H1 (cell line): Measurements from ENCODE around the gene PTH1R. TPM values are rescaled to one million over a fixed set of nuclear protein-coding genes. Genes with fewer than 3 reads are reported as not detected.

Source experiments
- CTCF ChIA-PET: fragments of 300-600 bp; sonication (Branson Sonifier 250); formaldehyde crosslinking; loops from one replicate; lab custom pipeline; 2021; ENCODE audit not compliant: partially characterized antibody; lab: Charles Lee
- POLR2A ChIA-PET: fragments of 300-600 bp; sonication (Branson Sonifier 250); formaldehyde crosslinking; loops from one replicate; lab custom pipeline; 2021; ENCODE audit warnings: inconsistent platforms; ENCODE audit not compliant: partially characterized antibody; lab: Charles Lee
- DNase-seq, 2 experiments: peaks; one replicate each; pipeline versions ENCODE4 v3.0.0 to v3.0.0-alpha.2; 2010 to 2022; ENCODE audit warnings: low spot score in 2 of 2, low read depth in 1 of 2, mixed read lengths in 1 of 2
- FAIRE-seq: peaks from 2 replicates; lab custom pipeline; 2011; peaks lifted over from hg19 to GRCh38; lab: Jason Lieb, UNC
- H2AFZ ChIP-seq: 2 replicates; pipeline ENCODE4 v1.8.1; 2012; ENCODE audit warnings: low read length, inconsistent platforms
- H2AK5ac ChIP-seq: 2 replicates; pipeline ENCODE4 v1.6.1; 2013; ENCODE audit warnings: low read depth, low read length
- H2BK120ac ChIP-seq: replicated peaks from 2 replicates; pipeline ENCODE3; 2013; ENCODE audit warnings: low read depth, low read length, inconsistent platforms
- H2BK12ac ChIP-seq: 2 replicates; pipeline ENCODE4 v1.6.1; 2013; ENCODE audit warnings: low read depth, low read length
- H2BK15ac ChIP-seq: 2 replicates; pipeline ENCODE4 v1.6.1; 2013; ENCODE audit warnings: low read length
- H2BK20ac ChIP-seq: 2 replicates; pipeline ENCODE4 v1.6.1; 2013; ENCODE audit warnings: low read length
- H2BK5ac ChIP-seq: 2 replicates; pipeline ENCODE4 v1.6.1; 2013; ENCODE audit warnings: low read depth, low read length
- H3K14ac ChIP-seq: 2 replicates; pipeline ENCODE4 v1.6.1; 2013; ENCODE audit warnings: inconsistent platforms; ENCODE audit not compliant: insufficient read length
- H3K18ac ChIP-seq: 2 replicates; pipeline ENCODE4 v1.6.1; 2013; ENCODE audit warnings: low read length; ENCODE audit errors: extremely low read depth
- H3K23ac ChIP-seq: 2 replicates; pipeline ENCODE4 v1.6.1; 2013; ENCODE audit warnings: inconsistent platforms; ENCODE audit not compliant: insufficient read length
- H3K23me2 ChIP-seq: 2 replicates; pipeline ENCODE4 v1.6.1; 2013; ENCODE audit warnings: low read depth, low read length
- H3K27ac ChIP-seq: 2 replicates; pipeline ENCODE4 v1.6.1; 2011; ENCODE audit warnings: low read depth, low read length, inconsistent platforms
- H3K27me3 ChIP-seq, 4 experiments: replicated peaks in 1 of 4; 1 replicate in 1 of 4; 2 replicates in 3 of 4; pipeline versions ENCODE4 v1.6.1 to v1.8.1; 2011 to 2013; ENCODE audit warnings: low read length in 3 of 4, mild to moderate bottlenecking in 3 of 4, inconsistent platforms in 2 of 4, mixed read lengths in 2 of 4, moderate library complexity in 1 of 4; ENCODE audit not compliant: control insufficient read depth in 3 of 4, insufficient read depth in 3 of 4; ENCODE audit errors: extremely low read depth in 1 of 4
- H3K36me3 ChIP-seq, 4 experiments: 2 replicates each; pipeline versions ENCODE4 v1.6.1 to v1.8.1; 2011 to 2013; ENCODE audit warnings: mild to moderate bottlenecking in 4 of 4, low read length in 3 of 4, moderate library complexity in 2 of 4, control low read depth in 1 of 4, inconsistent platforms in 1 of 4; ENCODE audit not compliant: insufficient read depth in 4 of 4, control insufficient read depth in 2 of 4
- H3K4ac ChIP-seq: replicated peaks from 2 replicates; pipeline ENCODE3; 2013; ENCODE audit warnings: low read length, low read depth, mixed read lengths, inconsistent platforms; ENCODE audit not compliant: insufficient read length
- H3K4me1 ChIP-seq, 4 experiments: replicated peaks in 1 of 4; 1 replicate in 1 of 4; 2 replicates in 3 of 4; pipeline versions ENCODE4 v1.6.1 to v1.8.1; 2011 to 2013; ENCODE audit warnings: low read length in 3 of 4, inconsistent platforms in 2 of 4, mixed read lengths in 1 of 4; ENCODE audit not compliant: insufficient read depth in 4 of 4, control insufficient read depth in 3 of 4
- H3K4me2 ChIP-seq, 2 experiments: 2 replicates each; pipeline versions ENCODE4 v1.6.1 to v1.8.1; 2011 to 2013; ENCODE audit warnings: low read depth in 2 of 2, low read length in 2 of 2, control low read depth in 1 of 2, inconsistent platforms in 1 of 2, mild to moderate bottlenecking in 1 of 2; ENCODE audit not compliant: insufficient read depth in 1 of 2
- H3K4me3 ChIP-seq, 4 experiments: fragments of 200-600, 300-600 bp in 1 of 4; sonication (generic), shearing (Covaris generic), sonication (Bioruptor Twin) in 1 of 4; 2 replicates each; pipeline versions ENCODE4 v1.5.1 to v1.8.1; 2011 to 2016; ENCODE audit warnings: low read length in 4 of 4, low read depth in 3 of 4, control low read depth in 2 of 4, inconsistent platforms in 2 of 4, mild to moderate bottlenecking in 2 of 4, mixed read lengths in 1 of 4, moderate library complexity in 1 of 4; ENCODE audit not compliant: insufficient read depth in 2 of 4; ENCODE audit errors: extremely low read depth in 1 of 4
- H3K56ac ChIP-seq: replicated peaks from 2 replicates; pipeline ENCODE3; 2013; ENCODE audit warnings: low read depth, mild to moderate bottlenecking, mixed read lengths, low read length, inconsistent platforms; ENCODE audit not compliant: insufficient read length
- H3K79me1 ChIP-seq: 2 replicates; pipeline ENCODE4 v1.6.1; 2013; ENCODE audit warnings: low read depth, low read length, control low read depth
- H3K79me2 ChIP-seq, 2 experiments: 2 replicates each; pipeline versions ENCODE4 v1.6.1 to v1.8.1; 2012 to 2013; ENCODE audit warnings: low read length in 2 of 2, mild to moderate bottlenecking in 2 of 2, inconsistent platforms in 1 of 2; ENCODE audit not compliant: insufficient read depth in 2 of 2, control insufficient read depth in 1 of 2
- H3K9ac ChIP-seq, 4 experiments: replicated peaks in 1 of 4; 1 replicate in 1 of 4; 2 replicates in 3 of 4; pipeline versions ENCODE4 v1.6.1 to v1.8.1; 2011 to 2013; ENCODE audit warnings: low read depth in 3 of 4, low read length in 3 of 4, control low read depth in 2 of 4, mild to moderate bottlenecking in 2 of 4, moderate library complexity in 2 of 4, inconsistent platforms in 1 of 4; ENCODE audit errors: extremely low read depth in 1 of 4
- H3K9me3 ChIP-seq, 2 experiments: 2 replicates each; pipeline versions ENCODE4 v1.6.1 to v1.8.1; 2012 to 2013; ENCODE audit warnings: mild to moderate bottlenecking in 2 of 2, moderate library complexity in 2 of 2, control low read depth in 1 of 2, inconsistent platforms in 1 of 2, low read depth in 1 of 2, low read length in 1 of 2, mixed read lengths in 1 of 2; ENCODE audit not compliant: insufficient read depth in 2 of 2
- H4K20me1 ChIP-seq, 2 experiments: replicated peaks in 1 of 2; 2 replicates each; pipeline versions ENCODE3 to v1.8.1; 2011 to 2013; ENCODE audit warnings: inconsistent platforms in 2 of 2, low read length in 2 of 2, mild to moderate bottlenecking in 1 of 2; ENCODE audit not compliant: insufficient read depth in 2 of 2, control insufficient read depth in 1 of 2
- H4K5ac ChIP-seq: 2 replicates; pipeline ENCODE4 v1.6.1; 2013; ENCODE audit warnings: low read length, low read depth, mixed read lengths, inconsistent platforms; ENCODE audit not compliant: insufficient read length
- H4K8ac ChIP-seq: 2 replicates; pipeline ENCODE4 v1.8.0; 2013; ENCODE audit warnings: mild to moderate bottlenecking, moderate library complexity, low read length, inconsistent platforms; ENCODE audit not compliant: insufficient read depth; ENCODE audit errors: extremely low read depth
- H4K91ac ChIP-seq: replicated peaks from 2 replicates; pipeline ENCODE3; 2013; ENCODE audit warnings: low read length, mixed read lengths, inconsistent platforms; ENCODE audit not compliant: insufficient read length
- CEBPB ChIP-seq: IDR thresholded peaks from 2 replicates; pipeline ENCODE4 v1.6.1; 2012; ENCODE audit warnings: low read depth, low read length
- EGR1 ChIP-seq: IDR thresholded peaks from 2 replicates; pipeline ENCODE4 v1.6.1; 2011; ENCODE audit warnings: low read depth, low read length, borderline replicate concordance
- FOSL1 ChIP-seq: IDR thresholded peaks from 2 replicates; pipeline ENCODE4 v1.6.1; 2011; ENCODE audit warnings: mild to moderate bottlenecking, low read depth, low read length, moderate library complexity; ENCODE audit not compliant: insufficient read depth
- SAP30 ChIP-seq: fragments of 300-600 bp; sonication (generic); IDR thresholded peaks from 2 replicates; pipeline ENCODE4 v1.7.1; 2012; ENCODE audit warnings: low read length, moderate library complexity, mild to moderate bottlenecking, inconsistent platforms; ENCODE audit not compliant: insufficient read depth, insufficient replicate concordance
- SIRT6 ChIP-seq: IDR thresholded peaks from one replicate; pipeline ENCODE4 v1.7.1; 2012; ENCODE audit warnings: low read length, inconsistent platforms
- SRF ChIP-seq: IDR thresholded peaks from 2 replicates; pipeline ENCODE4 v1.6.1; 2011; ENCODE audit warnings: mild to moderate bottlenecking, low read depth, low read length, moderate library complexity
- WGBS, 2 experiments: shearing (Covaris generic) in 1 of 2; methylation state at CpG; one replicate each; pipeline versions ENCODE4 v1.1.6 to v1.1.7; 2013 to 2015; ENCODE audit warnings: low lambda C conversion rate in 2 of 2, mixed read lengths in 2 of 2, inconsistent platforms in 1 of 2, low coverage in 1 of 2, missing lambda C conversion rate in 1 of 2; ENCODE audit not compliant: insufficient replicate concordance in 2 of 2, insufficient coverage in 1 of 2, insufficient read length in 1 of 2; ENCODE audit errors: extremely low coverage in 1 of 2, missing lambda C conversion rate in 1 of 2; 5-methylcytosine and 5-hydroxymethylcytosine counted together
- polyA plus RNA-seq, 7 experiments: library from polyadenylated mRNA; depleted of rRNA in 3 of 7; stranded (reverse) in 5 of 7; unstranded in 2 of 7; fragments of >200 nt in 5 of 7; fragments of 200-250 nt in 2 of 7; gene quantifications; 1 replicate in 5 of 7; 2 replicates in 1 of 7; 4 replicates in 1 of 7; pipeline versions ENCODE4 v1.2.1 to v1.2.3, GENCODE V29; 2011 to 2013; ENCODE audit warnings: missing spikeins in 2 of 7, mixed read lengths in 2 of 7
- total RNA-seq: library from RNA; stranded (reverse); fragmentation: NEBNext Ultra II Directional; extraction: Animal tissue kit (Norgen Biotek cat#: 25700); gene quantifications from 2 replicates; pipeline ENCODE4 v1.2.1, GENCODE V29; 2021

The PTH1R gene
- total and polyA plus RNA-seq, 2 of the 8 experiments (the other 6 are each of a cell fraction or from before 2014, with no cell fraction given) = 0.57 to 1.5 TPM

GRCh38 chr3:46850468-46850779, 27.1 kb upstream of the PTH1R start:
- no peak for FAIRE-seq

More at GRCh38 chr3:46850468-46850779, 27.1 kb upstream of the PTH1R start:
- no peak overlapping the region for H3K14ac ChIP-seq
- no peak overlapping the region for H2BK20ac ChIP-seq
- no peak overlapping the region for H2BK120ac ChIP-seq
- no peak overlapping the region for H2AFZ ChIP-seq
- no peak overlapping the region for H4K5ac ChIP-seq
- no peak overlapping the region for H3K56ac ChIP-seq
- no peak overlapping the region for H3K4me3 ChIP-seq
- CTCF ChIA-PET = interaction anchor here (1.2 to 5.7 kb wide), 11 partner anchors 8 to 144 kb away, joined by 3 to 38 read pairs (median 7); no protein-coding TSS in a partner anchor
- no peaks in the 10 kb centered on the region for H3K9me3 ChIP-seq
- no peak overlapping the region for H4K91ac ChIP-seq
- no peaks in the 10 kb centered on the region for H3K79me2 ChIP-seq
- H3K23ac ChIP-seq = no peak overlapping the region
- peaks cover 0 to 13% (median 5%) of the 10 kb centered on the region in 4 experiments; a peak in 4 of 7 replicates for H3K27me3 ChIP-seq
- H3K27ac ChIP-seq = no peak overlapping the region
- no peak overlapping the region for H2BK12ac ChIP-seq
- H4K8ac ChIP-seq = no peak overlapping the region
- DNase-seq = no peak
- no peak overlapping the region for H3K4me2 ChIP-seq
- H3K4ac ChIP-seq = no peak overlapping the region
- 88% methylated on average over 1 of the region's 1 CpG; no CpG with 5 or more reads in 1 of the 2 experiments for WGBS, 2 experiments
- TF ChIP-seq SAP30 = no peak
- TF ChIP-seq SIRT6 = no peak
- no peak for TF ChIP-seq FOSL1
- no peak for TF ChIP-seq SRF
- no peak for TF ChIP-seq EGR1
- TF ChIP-seq CEBPB = no peak
- H3K9ac ChIP-seq = no peak overlapping the region
- no peak overlapping the region for H2BK5ac ChIP-seq
- H4K20me1 ChIP-seq = no peaks in the 10 kb centered on the region
- H3K79me1 ChIP-seq = 0 out of 2 replicates have a peak, but pooled peaks cover 2% of the 10 kb centered on the region
- POLR2A ChIA-PET = interaction anchor here (1.3 to 1.7 kb wide), 2 partner anchors 12 to 135 kb away, joined by 3 read pairs; no protein-coding TSS in a partner anchor
- peaks cover 2% of the 10 kb centered on the region; the same call in 1 of the 2 replicates for H3K23me2 ChIP-seq
- H3K36me3 ChIP-seq = no peaks in the 10 kb centered on the region
- H3K18ac ChIP-seq = no peak overlapping the region
- H2AK5ac ChIP-seq = no peak overlapping the region
- H3K4me1 ChIP-seq = peaks cover 0 to 5% (median 1%) of the 10 kb centered on the region in 4 experiments; a peak in 5 of 7 replicates
- H2BK15ac ChIP-seq = no peak overlapping the region
